ENCODE measurements around the gene SERPINE1.

- TF ChIP-seq CTCF (IDR thresholded peaks at IDR 0.05) (no peak), POLR2A (IDR thresholded peaks at IDR 0.05) (no peak), POLR2AphosphoS5 (IDR thresholded peaks at IDR 0.05) (no peak)
Measured at GRCh38 chr7:101114492-101114891, 12.4 kb upstream of the SERPINE1 start.

Measured in prostate gland (tissue), 2 donors.